HG03432 (cell line): ENCODE results near the gene NAA30.
"Not testable (repeated sequence)": the region's sequence is repeated elsewhere in the genome, so short reads cannot be mapped to it uniquely, and the experiment has no call there.

Source experiments
- ATAC-seq: cut with Tn5 transposase; IDR thresholded peaks from one replicate; pipeline ENCODE4 v1.9.1; 2021; ENCODE audit warnings: mild to moderate bottlenecking, moderate library complexity; ENCODE audit not compliant: unreplicated experiment

NAA30 gene

GRCh38 chr14:57390037-57390805 is at the start of gene NAA30:
Gene NAA30, plus strand, starts transcription at chr14:57390586. Its CDS starts 372 bp downstream, at chr14:57390958.
- peak; percentile 88 for ATAC-seq

- not testable (repeated sequence) for ATAC-seq
These were observed 46.7 kb upstream of the NAA30 start for GRCh38 chr14:57343545-57344297.

GRCh38 chr14:57345106-57345505 is 45.3 kb upstream of the NAA30 start:
- no peak for ATAC-seq

- ATAC-seq: no peak
These were observed 43.6 kb upstream of the NAA30 start for GRCh38 chr14:57346741-57347140.

- no peak for ATAC-seq
These were observed 37.8 kb upstream of the NAA30 start for GRCh38 chr14:57352396-57353170.

- no peak for ATAC-seq
These were observed 35.1 kb upstream of the NAA30 start for GRCh38 chr14:57355081-57355800.

- no peak for ATAC-seq
These were observed 28.0 kb upstream of the NAA30 start for GRCh38 chr14:57362361-57362760.

GRCh38 chr14:57364659-57365450 is 25.5 kb upstream of the NAA30 start:
- ATAC-seq: no peak

- not testable (repeated sequence) for ATAC-seq
These were observed 20.2 kb upstream of the NAA30 start for GRCh38 chr14:57370187-57370586.

- ATAC-seq: no peak
These were observed 19.4 kb upstream of the NAA30 start for GRCh38 chr14:57371013-57371412.

- ATAC-seq: no peak
These were observed 15.2 kb upstream of the NAA30 start for GRCh38 chr14:57375156-57375555.

- no peak for ATAC-seq
These were observed 11.7 kb upstream of the NAA30 start for GRCh38 chr14:57378661-57379060.

GRCh38 chr14:57380935-57381334 is 9.5 kb upstream of the NAA30 start:
- no peak for ATAC-seq

- no peak for ATAC-seq
These were observed 8.1 kb upstream of the NAA30 start for GRCh38 chr14:57382283-57382682.

GRCh38 chr14:57383125-57383745 is 7.2 kb upstream of the NAA30 start:
- no peak for ATAC-seq

- no peak for ATAC-seq
These were observed 2.3 kb upstream of the NAA30 start for GRCh38 chr14:57388067-57388466.

GRCh38 chr14:57389646-57390036 is 745 bp upstream of the NAA30 start:
- ATAC-seq: no peak

- peak; percentile 50 for ATAC-seq
These were observed 575 bp downstream of the NAA30 start for GRCh38 chr14:57390806-57391516.
